ENCODE data around the gene LAIR2.

Gene LAIR2

DNA sequence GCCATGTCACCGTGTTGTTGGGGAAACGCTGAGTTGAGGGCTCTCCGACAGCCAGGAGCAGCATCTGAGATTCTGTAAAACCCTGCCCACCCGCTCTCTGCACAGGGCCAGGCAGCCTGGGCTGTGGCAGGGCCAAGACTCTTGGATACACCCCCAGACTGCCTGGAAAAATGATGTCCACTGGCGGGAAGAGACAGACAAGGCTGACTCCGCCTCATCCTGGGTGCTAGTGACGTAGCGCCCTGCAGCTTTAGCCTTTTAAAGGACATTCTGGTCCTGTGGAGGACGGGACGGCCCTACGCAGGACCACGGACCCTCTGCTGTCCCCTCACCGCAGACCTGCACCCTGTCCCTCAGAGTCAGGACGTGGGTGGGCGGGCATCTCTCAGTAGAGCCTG lies 50.3 kb downstream of the LAIR2 start:
- H3K9ac ChIP-seq (ENCODE audit: low read length): no peak overlapping the region
- no peak overlapping the region for H3K4ac ChIP-seq (ENCODE audit: low read depth, low read length)
- H3K4me3 ChIP-seq (ENCODE audit: low read length): no peak overlapping the region
- no peak for DNase-seq
- H4K8ac ChIP-seq (ENCODE audit: low read depth, low read length): no peak overlapping the region
- no peak overlapping the region for H2BK15ac ChIP-seq (replicated peaks; ENCODE audit: low read depth)
- no peaks in the 10 kb centered on the region for H3K27me3 ChIP-seq (ENCODE audit: insufficient read depth, low read length, poor library complexity)
- no peaks in the 10 kb centered on the region for H3K36me3 ChIP-seq (ENCODE audit: control insufficient read depth, insufficient read depth, low read length)
- no peak overlapping the region for H3K23ac ChIP-seq (ENCODE audit: low read length)
- H3K4me1 ChIP-seq (ENCODE audit: control insufficient read depth, low read depth, low read length): no peaks in the 10 kb centered on the region
- H2BK5ac ChIP-seq (ENCODE audit: low read length): no peak overlapping the region
- no peak overlapping the region for H2BK120ac ChIP-seq (ENCODE audit: low read depth, low read length)
- H4K5ac ChIP-seq (ENCODE audit: low read length): no peak overlapping the region
- no peaks in the 10 kb centered on the region for H3K79me1 ChIP-seq (ENCODE audit: low read length)
- no peak overlapping the region for H3K56ac ChIP-seq (ENCODE audit: low read length)
- H3K79me2 ChIP-seq (ENCODE audit: control insufficient read depth, insufficient read depth, low read length): no peaks in the 10 kb centered on the region
- no peak overlapping the region for H3K18ac ChIP-seq (ENCODE audit: low read length)
- H3K4me2 ChIP-seq (ENCODE audit: low read length): no peak overlapping the region
- H3K27ac ChIP-seq (ENCODE audit: low read depth, low read length): no peak overlapping the region
- no peak overlapping the region for H2AK5ac ChIP-seq (ENCODE audit: low read length)
- WGBS (ENCODE audit: extremely low coverage, insufficient coverage, low lambda C conversion rate): no CpG with 5 or more reads among the region's 15 CpGs

- no peak for DNase-seq
- Histone ChIP-seq H3K18ac (ENCODE audit: low read length) (no peak overlapping the region), H3K4me1 (ENCODE audit: control insufficient read depth, low read depth, low read length) (no peaks in the 10 kb centered on the region), H3K4me2 (ENCODE audit: low read length) (no peak overlapping the region), H3K23ac (ENCODE audit: low read length) (no peak overlapping the region), H4K8ac (ENCODE audit: low read depth, low read length) (no peak overlapping the region), H2BK15ac (replicated peaks; ENCODE audit: low read depth) (no peak overlapping the region), H4K5ac (ENCODE audit: low read length) (no peak overlapping the region), H3K79me2 (ENCODE audit: control insufficient read depth, insufficient read depth, low read length) (no peaks in the 10 kb centered on the region), H3K4ac (ENCODE audit: low read depth, low read length) (no peak overlapping the region), H3K9ac (ENCODE audit: low read length) (no peak overlapping the region), H3K27me3 (ENCODE audit: insufficient read depth, low read length, poor library complexity) (no peaks in the 10 kb centered on the region), H2BK120ac (ENCODE audit: low read depth, low read length) (no peak overlapping the region), H3K79me1 (ENCODE audit: low read length) (no peaks in the 10 kb centered on the region), H2AK5ac (ENCODE audit: low read length) (no peak overlapping the region), H3K27ac (ENCODE audit: low read depth, low read length) (no peak overlapping the region), H3K56ac (ENCODE audit: low read length) (no peak overlapping the region), H3K36me3 (ENCODE audit: control insufficient read depth, insufficient read depth, low read length) (no peaks in the 10 kb centered on the region), H2BK5ac (ENCODE audit: low read length) (no peak overlapping the region), H3K4me3 (ENCODE audit: low read length) (no peak overlapping the region)
- no CpG with 5 or more reads among the region's 10 CpGs for WGBS (ENCODE audit: extremely low coverage, insufficient coverage, low lambda C conversion rate)
Observed at GRCh38 chr19:54554006-54554405, 51.4 kb downstream of the LAIR2 start.

DNA sequence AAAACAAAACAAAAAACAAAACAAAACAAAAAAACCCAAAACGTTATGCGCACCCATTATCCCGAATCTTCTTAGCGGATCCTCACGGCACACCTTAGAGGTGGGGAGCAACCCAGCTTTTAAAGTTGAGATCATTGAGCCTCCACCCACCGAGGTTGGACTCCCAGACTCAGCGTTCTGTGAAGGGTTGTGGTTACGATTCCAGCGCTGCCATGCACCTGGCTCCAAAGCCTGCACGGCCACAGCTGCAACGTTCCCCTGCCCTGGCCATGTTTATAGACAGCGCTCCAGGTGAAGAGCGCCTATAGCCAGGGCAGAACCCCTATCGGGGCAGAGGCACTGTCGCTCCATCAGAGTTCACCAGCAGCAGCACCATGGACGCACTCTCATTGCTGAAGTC lies 52.3 kb downstream of the LAIR2 start:
- H3K23ac ChIP-seq (ENCODE audit: low read length): no peak overlapping the region
- WGBS (ENCODE audit: extremely low coverage, insufficient coverage, low lambda C conversion rate): no CpG with 5 or more reads among the region's 16 CpGs

GRCh38 chr19:54556194-54556593 lies 53.6 kb downstream of the LAIR2 start:
- Histone ChIP-seq H3K79me2 (ENCODE audit: control insufficient read depth, insufficient read depth, low read length) (no peaks in the 10 kb centered on the region), H3K79me1 (ENCODE audit: low read length) (no peaks in the 10 kb centered on the region), H3K4me2 (ENCODE audit: low read length) (no peak overlapping the region), H4K8ac (ENCODE audit: low read depth, low read length) (no peak overlapping the region), H3K18ac (ENCODE audit: low read length) (no peak overlapping the region), H3K23ac (ENCODE audit: low read length) (no peak overlapping the region), H3K36me3 (ENCODE audit: control insufficient read depth, insufficient read depth, low read length) (no peaks in the 10 kb centered on the region), H2BK15ac (replicated peaks; ENCODE audit: low read depth) (no peak overlapping the region), H2AK5ac (ENCODE audit: low read length) (no peak overlapping the region), H3K9ac (ENCODE audit: low read length) (no peak overlapping the region), H2BK5ac (ENCODE audit: low read length) (no peak overlapping the region), H3K27me3 (ENCODE audit: insufficient read depth, low read length, poor library complexity) (no peaks in the 10 kb centered on the region), H2BK120ac (ENCODE audit: low read depth, low read length) (no peak overlapping the region), H3K4me3 (ENCODE audit: low read length) (no peak overlapping the region), H3K4ac (ENCODE audit: low read depth, low read length) (no peak overlapping the region), H3K4me1 (ENCODE audit: control insufficient read depth, low read depth, low read length) (no peaks in the 10 kb centered on the region), H3K27ac (ENCODE audit: low read depth, low read length) (no peak overlapping the region), H3K56ac (ENCODE audit: low read length) (no peak overlapping the region), H4K5ac (ENCODE audit: low read length) (no peak overlapping the region)
- no peak for DNase-seq
- WGBS (ENCODE audit: extremely low coverage, insufficient coverage, low lambda C conversion rate): no CpG with 5 or more reads among the region's 1 CpG

More for the DNA sequence above, 52.3 kb downstream of the LAIR2 start:
- Histone ChIP-seq H4K5ac (ENCODE audit: low read length) (no peak overlapping the region), H3K27ac (ENCODE audit: low read depth, low read length) (no peak overlapping the region), H3K27me3 (ENCODE audit: insufficient read depth, low read length, poor library complexity) (no peaks in the 10 kb centered on the region), H3K4me1 (ENCODE audit: control insufficient read depth, low read depth, low read length) (no peaks in the 10 kb centered on the region), H3K79me2 (ENCODE audit: control insufficient read depth, insufficient read depth, low read length) (no peaks in the 10 kb centered on the region), H3K56ac (ENCODE audit: low read length) (no peak overlapping the region), H3K4ac (ENCODE audit: low read depth, low read length) (no peak overlapping the region), H2BK120ac (ENCODE audit: low read depth, low read length) (no peak overlapping the region), H3K9ac (ENCODE audit: low read length) (no peak overlapping the region), H3K36me3 (ENCODE audit: control insufficient read depth, insufficient read depth, low read length) (no peaks in the 10 kb centered on the region), H2BK5ac (ENCODE audit: low read length) (no peak overlapping the region), H3K4me2 (ENCODE audit: low read length) (no peak overlapping the region), H2BK15ac (replicated peaks; ENCODE audit: low read depth) (no peak overlapping the region), H3K79me1 (ENCODE audit: low read length) (no peaks in the 10 kb centered on the region), H3K18ac (ENCODE audit: low read length) (no peak overlapping the region), H4K8ac (ENCODE audit: low read depth, low read length) (no peak overlapping the region), H2AK5ac (ENCODE audit: low read length) (no peak overlapping the region), H3K4me3 (ENCODE audit: low read length) (no peak overlapping the region)
- no peak for DNase-seq

DNA sequence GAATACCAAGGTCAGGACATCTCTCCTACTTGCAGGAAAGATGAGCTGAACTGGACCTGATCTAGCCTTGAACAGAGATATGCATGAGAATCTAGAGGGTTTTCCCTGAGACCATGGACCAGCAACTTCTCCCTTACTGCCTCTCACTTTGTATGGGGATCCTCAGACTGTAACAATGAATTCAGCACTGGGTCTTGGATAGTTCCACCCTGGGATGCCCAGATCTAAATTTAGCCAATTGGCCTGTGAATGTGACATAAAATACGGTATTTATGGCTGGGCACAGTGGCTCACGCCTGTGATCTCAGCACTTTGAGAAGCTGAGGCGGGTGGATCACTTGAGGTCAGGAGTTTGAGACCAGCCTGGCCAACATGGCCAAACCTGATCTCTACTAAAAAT lies 55.7 kb downstream of the LAIR2 start:
- Histone ChIP-seq H3K56ac (ENCODE audit: low read length) (no peak overlapping the region), H2BK15ac (replicated peaks; ENCODE audit: low read depth) (no peak overlapping the region), H3K27me3 (ENCODE audit: insufficient read depth, low read length, poor library complexity) (no peaks in the 10 kb centered on the region), H3K79me2 (ENCODE audit: control insufficient read depth, insufficient read depth, low read length) (no peaks in the 10 kb centered on the region), H3K79me1 (ENCODE audit: low read length) (no peaks in the 10 kb centered on the region), H4K8ac (ENCODE audit: low read depth, low read length) (no peak overlapping the region), H3K4me2 (ENCODE audit: low read length) (no peak overlapping the region), H2BK120ac (ENCODE audit: low read depth, low read length) (no peak overlapping the region), H3K36me3 (ENCODE audit: control insufficient read depth, insufficient read depth, low read length) (no peaks in the 10 kb centered on the region), H3K9ac (ENCODE audit: low read length) (no peak overlapping the region), H3K4me1 (ENCODE audit: control insufficient read depth, low read depth, low read length) (no peaks in the 10 kb centered on the region), H3K23ac (ENCODE audit: low read length) (no peak overlapping the region), H3K4me3 (ENCODE audit: low read length) (no peak overlapping the region), H3K18ac (ENCODE audit: low read length) (no peak overlapping the region), H3K4ac (ENCODE audit: low read depth, low read length) (no peak overlapping the region), H2BK5ac (ENCODE audit: low read length) (no peak overlapping the region), H4K5ac (ENCODE audit: low read length) (no peak overlapping the region), H2AK5ac (ENCODE audit: low read length) (no peak overlapping the region), H3K27ac (ENCODE audit: low read depth, low read length) (no peak overlapping the region)
- DNase-seq: no peak
- no CpG with 5 or more reads among the region's 3 CpGs for WGBS (ENCODE audit: extremely low coverage, insufficient coverage, low lambda C conversion rate)

Data from mesendoderm (in vitro differentiated cells).